ENCODE data around the gene GTF2F1.
"Not testable (repeated sequence)": the region's sequence is repeated elsewhere in the genome, so short reads cannot be mapped to it uniquely, and the experiment has no call there.

Gene GTF2F1, protein sequence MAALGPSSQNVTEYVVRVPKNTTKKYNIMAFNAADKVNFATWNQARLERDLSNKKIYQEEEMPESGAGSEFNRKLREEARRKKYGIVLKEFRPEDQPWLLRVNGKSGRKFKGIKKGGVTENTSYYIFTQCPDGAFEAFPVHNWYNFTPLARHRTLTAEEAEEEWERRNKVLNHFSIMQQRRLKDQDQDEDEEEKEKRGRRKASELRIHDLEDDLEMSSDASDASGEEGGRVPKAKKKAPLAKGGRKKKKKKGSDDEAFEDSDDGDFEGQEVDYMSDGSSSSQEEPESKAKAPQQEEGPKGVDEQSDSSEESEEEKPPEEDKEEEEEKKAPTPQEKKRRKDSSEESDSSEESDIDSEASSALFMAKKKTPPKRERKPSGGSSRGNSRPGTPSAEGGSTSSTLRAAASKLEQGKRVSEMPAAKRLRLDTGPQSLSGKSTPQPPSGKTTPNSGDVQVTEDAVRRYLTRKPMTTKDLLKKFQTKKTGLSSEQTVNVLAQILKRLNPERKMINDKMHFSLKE

DNA sequence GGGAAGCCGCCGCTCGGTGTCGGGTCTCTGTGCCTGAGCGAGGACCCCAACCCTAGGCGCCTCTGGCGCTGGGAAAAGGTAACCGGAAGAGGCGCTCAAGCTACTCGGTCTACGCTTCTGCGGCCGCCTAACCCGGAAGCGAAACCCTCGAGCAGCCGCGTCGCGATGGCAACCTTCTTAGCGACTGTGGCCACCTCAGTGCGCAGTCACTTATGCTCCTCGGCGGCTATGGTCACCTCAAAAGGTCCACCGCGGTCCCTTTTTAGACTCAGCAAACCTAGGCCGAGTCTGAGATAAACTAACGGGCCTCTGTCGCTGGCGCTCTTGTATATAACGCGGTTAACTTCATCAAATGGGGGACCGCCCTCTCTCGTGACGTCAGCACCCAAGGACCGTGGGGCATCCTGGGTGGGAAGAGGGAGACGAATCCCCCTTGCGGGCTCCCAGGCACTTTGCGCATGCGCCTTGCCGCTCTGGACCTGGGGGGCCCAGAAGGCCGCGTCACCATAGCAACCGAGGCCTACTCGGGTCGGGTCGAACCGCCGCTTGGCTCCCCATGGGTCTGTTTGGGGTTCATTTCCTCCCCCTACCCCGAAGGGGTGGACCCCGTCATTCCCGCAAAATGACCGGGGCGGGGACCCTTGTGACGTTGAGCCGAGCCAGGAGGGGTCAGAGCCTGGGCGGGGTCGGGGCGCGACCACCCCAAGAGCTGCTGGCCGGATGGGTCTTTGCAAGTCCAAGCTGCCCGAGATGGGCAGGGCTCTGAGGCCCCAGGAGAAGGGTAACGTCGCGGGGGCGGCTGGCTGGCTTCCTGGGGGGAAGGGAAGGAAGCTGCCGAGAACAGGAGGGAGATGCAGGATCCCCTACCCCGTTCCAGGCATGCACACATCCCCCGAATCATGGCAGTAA lies at the start of gene GTF2F1:
Gene GTF2F1, minus strand, starts transcription at position 91 of the 909 bp plus-strand sequence. CDS start 169 bp downstream, outside the sequence.
- peak; percentile 94 for DNase-seq

DNA sequence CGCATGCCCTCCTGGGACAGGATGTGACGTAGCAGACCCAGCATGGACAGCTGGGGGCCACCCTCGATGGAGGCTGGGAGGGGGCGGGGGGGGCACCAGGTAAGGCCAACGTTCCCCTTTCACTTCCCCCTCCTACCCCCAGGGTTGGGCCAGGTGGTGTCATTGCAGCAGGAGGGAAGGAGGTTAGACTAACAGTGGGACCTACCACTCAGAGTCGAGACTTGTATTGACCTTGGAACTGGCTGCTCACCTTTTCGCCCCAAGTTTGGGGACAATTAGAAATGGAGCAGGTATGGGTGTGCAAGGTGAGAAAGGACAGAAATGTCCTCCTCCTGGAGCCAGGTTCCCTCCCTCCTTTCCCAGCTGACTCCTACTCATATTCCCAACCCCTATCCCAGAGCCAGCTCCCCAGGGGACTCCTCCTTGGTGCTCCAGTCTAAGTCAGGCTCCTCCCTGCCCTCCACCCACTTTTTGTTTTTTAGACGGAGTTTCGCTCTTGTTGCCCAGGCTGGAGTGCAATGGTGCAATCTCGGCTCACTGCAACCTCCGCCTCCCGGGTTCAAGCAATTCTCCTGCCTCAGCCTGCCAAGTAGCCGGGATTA lies 49.2 kb upstream of the GTF2F1 start:
- DNase-seq = no peak

DNA sequence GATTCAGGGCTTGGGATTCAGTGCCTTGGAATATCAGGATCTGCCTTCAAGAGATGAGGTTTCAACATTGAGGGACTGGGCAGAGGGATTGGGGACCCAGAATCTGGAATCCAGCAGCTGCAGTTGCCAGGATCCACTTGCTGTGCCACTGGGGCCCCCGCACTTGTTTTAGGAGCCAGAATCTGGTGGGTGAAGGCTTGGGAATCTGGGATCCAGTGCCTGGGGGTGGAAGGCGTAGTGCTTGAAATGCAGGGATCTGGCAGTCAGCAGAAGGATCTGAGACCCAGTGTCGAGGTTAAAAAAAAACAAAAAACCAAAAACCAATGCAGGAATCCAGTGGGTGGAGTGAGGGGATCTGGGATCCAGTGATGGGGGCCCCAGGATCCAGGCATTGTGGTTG lies 47.9 kb upstream of the GTF2F1 start:
- DNase-seq = no peak

DNA sequence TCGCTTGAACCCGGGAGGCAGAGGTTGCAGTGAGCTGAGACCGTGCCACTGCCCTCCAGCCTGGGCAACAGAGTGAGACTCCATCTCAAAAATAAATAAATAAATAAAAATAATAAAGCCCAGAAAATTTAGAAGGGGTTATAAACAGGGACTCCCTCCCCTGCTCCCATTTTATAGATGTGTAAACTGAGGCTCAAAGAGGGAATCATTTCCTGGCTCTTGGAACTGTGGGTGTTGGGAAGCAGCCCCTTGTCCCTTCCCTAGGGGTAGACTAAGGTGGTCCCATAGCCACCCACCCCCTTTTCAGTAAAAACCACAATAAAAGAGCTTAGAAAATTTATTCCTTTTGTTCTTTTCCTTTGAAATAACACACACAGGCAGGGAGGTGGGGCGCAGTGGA lies 46.8 kb upstream of the GTF2F1 start:
- DNase-seq = no peak

DNA sequence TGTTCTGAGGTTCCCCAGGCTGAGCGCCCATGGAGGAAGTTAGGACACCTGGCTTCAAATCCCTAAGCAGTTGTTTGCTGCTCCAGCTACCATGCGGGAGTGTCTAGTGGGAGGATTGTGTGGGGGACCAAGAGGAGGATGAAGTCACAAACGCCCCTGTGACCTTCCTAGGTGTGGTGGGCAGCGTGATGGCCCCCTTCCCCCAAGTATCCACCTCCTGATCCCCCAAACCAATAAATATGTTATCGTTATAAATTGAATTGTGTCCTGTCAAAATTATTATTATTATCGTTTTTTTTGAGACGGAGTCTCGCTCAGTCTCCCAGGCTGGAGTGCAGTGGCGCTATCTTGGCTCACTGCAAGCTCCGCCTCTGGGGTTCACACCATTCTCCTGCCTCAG lies 40.7 kb upstream of the GTF2F1 start, which contains the start of gene SLC25A41:
Gene SLC25A41, minus strand, starts transcription at position 101 of the 400 bp plus-strand sequence. Its CDS starts 70 bp downstream, at position 31.
- no peak for DNase-seq

DNA sequence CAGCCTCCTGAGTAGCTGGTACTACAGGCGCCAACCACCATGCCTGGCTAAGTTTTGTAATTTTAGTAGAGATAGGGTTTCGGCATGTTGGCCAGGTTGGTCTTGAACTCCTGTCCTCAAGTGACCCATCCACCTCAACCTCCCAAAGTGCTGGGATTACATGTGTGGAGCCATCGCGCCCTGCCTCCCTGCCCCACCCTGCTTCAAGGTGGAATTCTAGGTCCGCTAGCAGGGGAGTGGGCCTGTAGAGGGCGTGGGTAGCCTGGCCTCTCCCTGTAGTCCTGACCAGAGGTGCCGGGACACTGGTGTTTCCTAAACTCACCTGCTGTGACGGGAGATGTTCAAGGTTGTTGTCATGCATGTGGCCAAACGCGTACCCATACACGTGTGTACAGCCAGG lies 40.2 kb upstream of the GTF2F1 start:
- DNase-seq = no peak

DNA sequence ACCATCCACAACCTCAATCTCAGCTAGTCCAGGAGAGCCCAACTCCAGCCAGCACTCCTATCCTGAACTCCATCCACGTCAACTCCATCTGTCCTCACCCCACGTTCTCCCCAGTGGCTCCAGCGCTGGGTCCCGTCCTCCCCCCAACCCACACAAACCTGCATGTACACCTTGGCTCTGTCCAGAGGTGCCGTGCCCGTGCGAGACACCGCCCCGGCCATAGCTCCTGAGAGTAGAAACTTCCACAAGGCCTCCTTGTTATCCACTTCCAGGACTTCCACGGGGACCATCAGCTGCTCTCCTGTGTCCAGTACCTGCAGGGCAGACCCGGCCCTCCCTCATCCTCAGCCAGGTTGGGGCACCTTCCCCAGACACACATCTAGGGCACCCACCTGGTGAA lies 38.9 kb upstream of the GTF2F1 start:
- DNase-seq = no peak

DNA sequence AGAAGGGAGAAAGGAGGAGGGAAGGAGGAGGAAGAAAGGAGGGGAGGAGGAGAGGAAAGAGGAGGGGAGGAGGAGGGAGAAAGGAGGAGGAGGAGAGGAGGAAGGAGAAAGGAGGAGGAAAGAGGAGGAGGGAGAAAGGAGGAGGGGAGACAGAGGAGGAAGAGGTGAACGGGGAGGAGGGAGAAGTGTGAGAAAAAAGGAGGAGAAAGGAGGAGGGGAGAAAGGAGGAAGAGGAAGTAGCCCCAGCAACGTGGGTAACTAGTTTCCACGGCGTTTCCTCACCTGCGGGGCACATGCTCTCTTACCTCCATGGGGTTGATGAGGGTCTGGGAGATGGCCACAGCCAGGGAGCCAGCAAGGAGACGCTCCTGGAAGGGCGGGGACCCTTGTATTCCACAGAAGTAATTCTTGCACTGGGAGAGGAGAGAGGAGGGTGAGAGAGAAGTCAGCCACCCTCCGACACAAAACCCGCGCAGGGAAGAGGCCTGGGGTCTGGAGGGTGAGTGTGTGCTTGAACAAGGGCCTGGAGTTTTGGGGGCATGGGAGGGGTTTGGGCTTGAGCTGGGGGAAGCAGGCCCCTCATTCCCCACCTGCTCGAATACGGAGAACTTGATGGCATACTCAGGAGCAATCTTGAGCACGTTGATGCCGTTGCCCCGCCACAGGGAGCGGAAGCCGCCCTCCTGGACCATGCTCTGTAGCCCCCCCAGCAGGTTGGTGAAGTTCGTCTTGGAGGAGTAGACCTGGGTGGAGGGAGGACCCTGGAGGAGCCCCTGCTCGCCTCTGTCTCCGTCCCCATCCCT lies 36.7 kb upstream of the GTF2F1 start:
- no peak for DNase-seq

DNA sequence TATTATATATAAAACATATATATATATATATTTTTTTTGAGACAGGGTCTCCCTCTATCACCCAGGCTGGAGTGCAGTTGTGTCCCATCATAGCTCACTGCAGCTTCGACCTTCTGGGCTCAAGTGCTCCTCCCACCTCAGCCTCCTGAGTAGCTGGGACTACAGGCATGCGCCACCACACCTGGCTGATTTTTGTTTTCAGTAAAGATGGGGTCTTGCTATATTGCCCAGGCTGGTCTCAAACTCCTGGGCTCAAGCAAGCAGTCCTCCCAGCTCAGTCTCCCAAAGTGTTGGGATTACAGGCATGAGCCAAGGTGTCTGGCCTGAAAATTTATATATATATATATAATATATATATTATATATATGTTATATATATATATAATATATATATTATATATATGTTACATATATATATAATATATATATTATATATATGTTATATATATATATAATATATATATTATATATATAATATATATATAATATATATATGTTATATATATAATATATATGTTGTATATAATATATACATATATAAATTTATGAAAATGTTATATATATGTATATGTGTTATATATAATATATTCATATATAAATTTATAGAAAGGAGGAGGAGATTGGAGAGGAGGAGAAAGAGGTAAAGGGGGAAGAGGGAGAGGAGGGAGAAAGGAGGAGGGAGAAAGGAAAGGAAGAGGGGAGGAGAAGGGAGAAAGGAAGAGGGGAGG lies 35.9 kb upstream of the GTF2F1 start:
- DNase-seq = not testable (repeated sequence)

DNA sequence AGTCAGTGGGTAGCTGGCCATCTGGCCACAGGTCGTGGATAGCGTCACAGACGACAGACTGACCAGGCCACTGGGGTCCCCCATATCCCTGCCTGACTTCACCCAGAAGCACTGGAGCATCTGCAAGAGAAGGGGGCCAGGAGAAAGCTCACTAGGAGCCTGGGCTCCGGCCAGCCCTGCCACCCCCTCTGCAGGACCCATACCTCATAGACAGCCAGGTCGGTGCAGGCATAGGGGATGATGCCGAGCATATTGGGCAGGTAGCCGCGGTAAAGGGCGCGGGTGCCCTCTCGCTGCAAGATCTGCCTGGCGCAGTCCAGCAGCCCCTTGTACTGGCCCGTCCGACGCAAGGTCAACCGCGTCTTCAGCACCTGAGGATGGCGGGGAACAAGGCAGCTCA lies 34.2 kb upstream of the GTF2F1 start:
- DNase-seq = no peak

DNA sequence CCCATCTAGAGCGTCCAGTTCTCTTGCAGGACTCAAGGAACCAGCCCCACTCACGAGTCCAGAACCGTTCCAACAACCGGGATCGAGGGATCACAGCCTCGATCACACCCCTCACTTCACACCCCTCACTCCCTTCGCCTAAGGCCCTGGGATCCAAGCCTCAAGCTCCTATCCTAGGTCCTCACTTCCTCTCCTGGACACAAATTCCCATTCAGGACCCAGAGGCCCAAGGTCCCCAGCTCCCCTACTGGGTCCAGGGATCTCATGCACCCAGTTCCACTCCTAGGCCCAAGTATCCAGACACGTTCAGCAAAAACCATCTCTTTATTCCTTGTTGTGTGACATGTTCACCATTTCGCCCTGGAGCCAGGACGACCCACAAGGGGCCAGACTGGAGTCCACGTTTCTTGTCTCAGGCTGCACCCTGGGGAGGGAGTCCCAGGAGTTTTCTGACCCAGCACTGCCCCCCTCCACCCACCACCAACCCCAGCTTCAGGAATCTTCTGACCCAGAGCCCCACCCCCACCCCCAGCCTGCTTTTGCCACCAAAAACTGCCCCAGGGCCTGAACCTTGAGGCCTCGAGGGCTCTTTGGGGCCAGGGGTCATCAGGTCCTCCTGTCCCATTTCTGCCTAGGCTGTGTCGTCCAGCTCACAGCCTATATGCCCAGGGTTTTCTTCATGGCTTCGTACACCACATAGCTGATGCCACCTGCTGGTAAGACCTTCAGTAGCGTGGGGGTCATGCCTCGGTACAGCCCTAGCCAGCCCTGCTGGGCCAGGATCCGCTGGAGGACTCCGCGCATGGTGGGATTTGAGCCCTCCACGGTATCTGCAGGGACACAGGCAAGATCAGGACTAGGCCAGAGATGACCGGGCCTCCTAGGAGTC lies 33.0 kb upstream of the GTF2F1 start:
- no peak for DNase-seq

DNA sequence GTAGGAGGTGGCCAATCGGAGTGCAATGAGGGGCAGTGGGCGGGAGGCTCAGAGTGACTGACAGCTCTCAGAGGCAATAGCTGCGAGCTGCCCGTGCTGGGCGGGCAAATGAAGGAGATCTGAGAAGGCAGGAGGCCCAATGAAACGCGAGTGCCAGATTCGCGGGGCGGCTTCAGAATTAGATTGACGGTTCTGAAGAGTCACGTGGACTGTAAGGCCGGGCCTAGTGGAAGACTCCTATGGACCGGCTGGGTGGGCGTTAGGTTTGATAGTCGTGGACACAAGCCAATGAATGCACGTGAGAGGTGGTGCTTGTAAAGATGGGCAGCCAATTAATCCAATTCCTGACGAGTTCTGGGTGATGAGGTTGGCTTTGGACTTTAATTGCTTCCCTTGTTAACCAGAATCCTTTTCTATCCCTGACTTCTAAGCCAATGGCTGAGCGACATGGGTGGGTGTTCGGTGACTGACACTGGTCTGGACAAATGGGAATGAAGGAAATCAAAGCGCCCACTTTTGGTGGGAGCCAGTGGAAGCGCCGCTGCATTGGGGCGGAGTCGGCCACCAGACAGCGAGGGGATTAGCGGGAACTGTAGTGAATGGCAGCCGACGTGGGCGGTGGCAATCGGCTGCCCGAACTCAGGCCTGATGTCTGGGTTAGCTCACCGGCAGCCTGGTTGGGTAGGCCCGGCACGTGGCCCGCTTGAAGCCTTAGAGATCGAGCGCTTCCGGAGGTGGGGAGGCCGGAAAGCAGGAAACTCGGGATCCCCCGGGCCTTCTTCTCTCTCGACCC lies 32.2 kb upstream of the GTF2F1 start:
- DNase-seq = peak; percentile 100

DNA sequence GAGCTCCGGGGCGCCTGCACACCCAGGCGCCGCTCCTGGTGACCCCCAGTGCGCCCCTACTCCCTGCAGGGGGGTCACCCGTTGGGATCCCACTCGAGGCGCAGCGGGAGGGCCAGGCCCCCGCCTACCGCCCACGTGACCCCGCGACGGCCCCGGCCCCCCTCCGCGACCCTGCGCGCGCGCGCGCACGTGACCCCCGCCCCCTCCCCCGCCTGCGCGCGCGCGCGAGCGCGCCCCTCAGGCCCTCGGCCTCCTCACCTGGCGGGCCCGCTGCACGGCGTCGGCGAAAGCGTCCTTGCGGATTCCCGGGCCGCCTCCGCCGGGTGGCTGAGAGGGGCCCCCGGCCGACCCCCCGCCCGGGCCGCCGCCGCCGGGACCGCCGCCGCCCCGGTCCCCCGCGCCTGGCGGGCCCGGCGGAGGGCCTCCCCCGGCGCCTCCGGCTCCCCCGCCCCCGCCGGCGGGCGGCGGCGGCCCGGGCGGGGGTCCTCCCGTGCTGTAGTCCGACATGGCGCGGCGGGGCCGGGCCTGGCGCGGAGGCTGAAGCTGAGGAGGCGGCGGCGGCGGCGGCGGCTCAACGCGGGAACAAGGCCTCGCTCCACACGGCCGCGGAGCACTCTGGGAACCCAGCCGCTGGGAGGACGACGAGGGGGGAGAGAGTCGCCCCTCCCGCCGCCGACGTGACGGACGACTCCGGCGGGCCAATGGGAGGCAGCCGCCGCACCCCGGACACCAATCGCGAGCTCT lies 31.4 kb upstream of the GTF2F1 start, which contains the start of gene KHSRP:
Gene KHSRP, minus strand, starts transcription at position 617 of the 744 bp plus-strand sequence. Its CDS starts 110 bp downstream, at position 507.
- no peak for DNase-seq

DNA sequence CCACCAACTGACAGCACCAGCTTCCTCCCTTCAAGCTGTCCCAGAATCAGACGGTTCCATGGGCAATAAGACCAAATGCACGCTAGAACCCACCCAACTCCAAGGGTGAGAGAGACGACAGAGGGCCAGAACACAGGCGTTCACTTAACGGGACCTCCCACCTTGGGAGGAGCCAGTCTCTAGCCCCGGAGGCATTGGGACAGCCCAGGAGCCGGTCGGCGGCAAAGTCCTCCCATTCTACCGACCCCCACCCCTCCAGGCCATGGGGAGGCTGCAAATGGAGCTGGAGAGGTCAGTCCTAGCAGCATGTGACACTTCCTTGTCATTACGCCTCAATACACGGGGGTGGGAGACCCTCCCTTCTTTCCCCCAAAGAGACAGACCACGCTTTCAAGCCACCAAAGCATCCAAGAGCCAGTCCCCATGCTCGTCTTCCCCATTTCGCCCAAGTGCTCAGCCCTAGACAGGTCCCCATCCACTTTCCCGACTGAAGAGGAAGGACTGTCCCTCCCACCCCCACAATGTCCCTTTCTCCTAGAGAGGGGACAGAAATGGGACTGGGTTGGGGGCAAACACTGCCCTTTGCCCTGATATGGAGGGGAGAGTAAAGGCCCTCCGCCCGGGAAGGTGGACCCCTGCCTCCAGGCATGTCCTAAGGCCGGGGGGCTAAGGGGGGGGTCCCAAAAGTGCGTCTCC lies 30.7 kb upstream of the GTF2F1 start:
- no peak for DNase-seq

DNA sequence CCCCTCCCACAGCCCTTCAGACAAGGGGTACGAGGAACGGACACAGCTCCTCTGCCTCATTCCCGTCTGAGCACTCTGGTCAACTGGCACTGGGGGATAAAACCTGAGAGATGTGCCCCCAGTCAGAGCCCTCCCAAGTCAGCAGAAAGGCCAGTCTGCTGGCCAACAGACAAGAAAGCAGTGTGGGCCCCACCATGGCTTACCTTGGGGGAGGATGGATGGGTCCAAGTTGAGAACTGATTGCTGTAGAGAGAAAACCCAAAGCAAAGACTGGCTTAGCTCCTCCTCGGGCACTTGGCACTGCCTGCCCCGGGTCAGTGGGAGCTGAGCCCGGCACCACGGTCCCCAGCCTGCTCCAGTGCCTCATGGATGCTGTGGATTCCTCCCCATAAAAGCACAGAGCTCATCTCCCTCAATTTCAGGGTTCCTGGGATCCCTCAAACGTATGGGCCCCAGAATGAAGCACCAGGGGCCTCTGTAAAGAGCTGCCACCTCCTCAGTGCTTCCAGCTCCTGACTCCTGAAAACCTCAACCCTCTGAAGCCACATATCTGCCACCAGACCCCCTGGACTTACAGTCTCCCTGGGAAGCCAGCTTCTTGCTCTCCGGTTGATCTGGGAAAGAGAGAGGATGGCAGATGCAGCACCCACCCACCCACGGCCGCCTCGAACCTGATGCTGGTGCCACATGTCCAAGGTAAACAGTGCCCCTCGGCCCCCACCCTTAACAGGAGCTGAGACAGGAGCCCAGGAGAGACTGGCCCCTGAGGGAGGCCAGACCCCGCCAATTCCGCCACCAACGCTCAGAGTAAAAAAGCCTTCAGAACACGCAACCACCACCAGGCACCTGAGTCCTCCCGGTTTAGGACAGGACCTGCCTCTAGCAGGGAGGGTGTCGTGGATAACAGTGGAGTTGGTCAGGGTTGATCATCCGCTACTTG lies 28.4 kb upstream of the GTF2F1 start:
- no peak for DNase-seq

DNA sequence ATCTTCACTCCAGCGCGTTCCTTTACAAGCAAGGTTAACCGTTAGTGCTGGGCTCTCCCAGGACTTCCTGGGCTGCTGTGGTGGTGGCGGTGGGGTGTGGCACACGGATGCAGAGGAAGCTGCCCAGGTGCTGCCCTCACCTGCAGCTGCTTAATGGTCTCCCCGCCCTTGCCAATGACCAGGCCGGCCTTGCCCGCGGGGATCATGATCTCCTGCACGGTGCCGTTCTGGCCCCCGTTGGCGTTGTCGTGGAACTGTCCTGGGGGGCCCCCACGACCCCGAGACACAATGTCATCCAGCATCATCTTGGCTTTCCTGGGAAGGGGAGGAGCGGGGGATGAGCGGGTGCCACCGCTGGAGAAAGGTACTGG lies 25.6 kb upstream of the GTF2F1 start:
- no peak for DNase-seq

Measured in DMS79 (cell line).